ENCODE results near the gene ABTB2. TPM values are rescaled to one million over a fixed set of nuclear protein-coding genes. Genes with fewer than 3 reads are reported as not detected.

ABTB2 gene
- total RNA-seq, 1 experiment from 2014 or later: 5.5 TPM

GRCh38 chr11:34190192-34191139 lies 167.3 kb downstream of the ABTB2 start:
- H3K4me3 Mint-ChIP-seq: no peak overlapping the region
- H3K27me3 Mint-ChIP-seq (ENCODE audit: low read depth): no peaks in the 10 kb centered on the region; the same call in 1 of the 2 replicates
- Histone ChIP-seq H3K4ac (ENCODE audit: low read depth, low read length) (no peak overlapping the region), H3K23me2 (ENCODE audit: insufficient read length, low read depth, low read length, poor library complexity, severe bottlenecking) (peaks cover 2% of the 10 kb centered on the region), H4K8ac (replicated peaks; ENCODE audit: insufficient read length, low read depth, low read length) (no peak overlapping the region), H3T11ph (ENCODE audit: low read length) (no peak overlapping the region), H4K5ac (ENCODE audit: insufficient read length, low read depth, low read length) (no peak overlapping the region), H2BK15ac (ENCODE audit: low read depth, low read length) (no peak overlapping the region), H2BK12ac (ENCODE audit: insufficient read length, low read depth, low read length) (no peak overlapping the region), H3K14ac (ENCODE audit: insufficient read depth, low read length) (no peak overlapping the region), H2AK5ac (ENCODE audit: insufficient read length, low read length) (no peak overlapping the region), H3K56ac (ENCODE audit: insufficient read length, low read depth, low read length) (no peak overlapping the region), H3K27me3 (ENCODE audit: insufficient read depth, low read length) (no peaks in the 10 kb centered on the region), H3K23ac (ENCODE audit: insufficient read length, low read depth, low read length) (no peak overlapping the region), H3K18ac (ENCODE audit: insufficient read length, low read depth, low read length) (no peak overlapping the region), H4K91ac (ENCODE audit: insufficient read length, low read depth, low read length) (no peak overlapping the region), H3K4me1 (ENCODE audit: insufficient read depth, low read length) (peaks cover 16% of the 10 kb centered on the region; the same call in 1 of the 2 replicates), H3K79me2 (ENCODE audit: insufficient read depth, low read length) (no peaks in the 10 kb centered on the region), H3K79me1 (ENCODE audit: insufficient read depth, low read depth, low read length, poor library complexity, severe bottlenecking) (no peaks in the 10 kb centered on the region), H3K27ac (ENCODE audit: insufficient read length, low read depth, low read length) (no peak overlapping the region), H2BK20ac (ENCODE audit: low read depth, low read length, poor library complexity, severe bottlenecking) (no peak overlapping the region), H3K4me2 (ENCODE audit: insufficient read depth, insufficient read length, low read length) (no peak overlapping the region), H3K9ac (ENCODE audit: extremely low read depth, insufficient read length, low read length) (no peak overlapping the region), H3K9me3 (ENCODE audit: control insufficient read depth, low read depth, low read length) (no peaks in the 10 kb centered on the region), H2BK120ac (ENCODE audit: low read depth, low read length, poor library complexity, severe bottlenecking) (no peak overlapping the region), H4K20me1 (ENCODE audit: control insufficient read depth, insufficient read depth, insufficient read length) (no peaks in the 10 kb centered on the region), H2AFZ (ENCODE audit: low read length) (no peak overlapping the region), H2BK5ac (ENCODE audit: insufficient read length, low read length) (no peak overlapping the region)
- H3K4me1 Mint-ChIP-seq: peaks cover 68 to 75% of the 10 kb centered on the region in 2 experiments
- TF ChIP-seq CTCF (conservative IDR thresholded peaks at IDR 0.05): no peak
- no peak overlapping the region for H3K27ac Mint-ChIP-seq
- DNase-seq: no peak
- no peaks in the 10 kb centered on the region for H3K36me3 Mint-ChIP-seq (ENCODE audit: insufficient read depth in 1 of 3, low read depth in 3 of 3)
- H3K9me3 Mint-ChIP-seq: no peaks in the 10 kb centered on the region
- WGBS (ENCODE audit: extremely low coverage, insufficient read length, low lambda C conversion rate): no CpG with 5 or more reads among the region's 8 CpGs
